ENCODE data around the gene PALS1. TPM values are rescaled to one million over a fixed set of nuclear protein-coding genes. Genes with fewer than 3 reads are reported as not detected.

PALS1 gene
- total and polyA plus RNA-seq, 2 donors (not counting 3 experiments of a cell fraction or from before 2014, with no cell fraction given), result 5.2 to 22.0 TPM

- no peak overlapping the region for H3K4me3 ChIP-seq (replicated peaks in 1 of 3; ENCODE audit: insufficient read depth in 1 of 3, low read depth in 1 of 3, low read length in 3 of 3)
- H3K9me1 ChIP-seq (replicated peaks; ENCODE audit: control insufficient read depth, extremely low read depth, insufficient read depth, low read length), result no peaks in the 10 kb centered on the region
- no peak overlapping the region for H3K9ac ChIP-seq (replicated peaks; ENCODE audit: extremely low read depth, insufficient read depth, low read length)
- no peaks in the 10 kb centered on the region for H3K36me3 ChIP-seq (ENCODE audit: control insufficient read depth in 2 of 2, extremely low read depth in 1 of 2, insufficient read depth in 2 of 2, low read length in 2 of 2)
- no peaks in the 10 kb centered on the region for H3K27me3 ChIP-seq (ENCODE audit: control insufficient read depth in 2 of 2, insufficient read depth in 2 of 2, low read length in 2 of 2)
- ChIA-PET CTCF (no interaction called here), POLR2A (no interaction called here)
- H4K20me1 ChIP-seq (replicated peaks; ENCODE audit: control insufficient read depth, extremely low read depth, insufficient read depth, low read length), result no peaks in the 10 kb centered on the region
- TF ChIP-seq MAX (IDR thresholded peaks at IDR 0.05; ENCODE audit: insufficient read depth, insufficient read length) (no peak), MYC (IDR thresholded peaks at IDR 0.05; ENCODE audit: low read depth, low read length) (no peak), GATA2 (IDR thresholded peaks at IDR 0.05; ENCODE audit: insufficient read depth, insufficient read length, low read depth, low read length) (no peak), JUN (IDR thresholded peaks at IDR 0.05; ENCODE audit: borderline replicate concordance, insufficient read depth, insufficient read length, low read depth) (no peak), CTCF (IDR thresholded peaks at IDR 0.05; ENCODE audit: extremely low read depth in 1 of 2, insufficient read depth in 1 of 2, low read depth in 1 of 2, low read length in 2 of 2) (no peak), POLR2AphosphoS5 (IDR thresholded peaks at IDR 0.05; ENCODE audit: insufficient read depth, low read depth, low read length) (no peak), EZH2 (IDR thresholded peaks at IDR 0.05; ENCODE audit: borderline replicate concordance, low read depth, low read length, severe bottlenecking) (no peak), FOS (IDR thresholded peaks at IDR 0.05; ENCODE audit: borderline replicate concordance, insufficient read depth, low read length) (no peak), POLR2A (IDR thresholded peaks at IDR 0.05; ENCODE audit: low read depth, low read length) (no peak)
- no peaks in the 10 kb centered on the region for H3K4me1 ChIP-seq (ENCODE audit: control insufficient read depth, extremely low read depth, insufficient read depth, low read length)
- no peak overlapping the region for H3K27ac ChIP-seq (ENCODE audit: insufficient read depth, low read depth, low read length)
- no peak overlapping the region for H3K4me2 ChIP-seq (ENCODE audit: insufficient read depth, low read length)
- no peak for FAIRE-seq
- intact Hi-C loops (cut with micrococcal nuclease) (no loop called here), dilution Hi-C loops (cut with MboI; ENCODE audit: extremely low pct_ligation_motif_present, low sequenced_read_pairs) (no loop called here)
- H3K79me2 ChIP-seq (ENCODE audit: control insufficient read depth, insufficient read depth, low read length), result no peaks in the 10 kb centered on the region
- DNase-seq (ENCODE audit: low read depth, low spot score), result no peak
- no peaks in the 10 kb centered on the region for H3K9me3 ChIP-seq (replicated peaks; ENCODE audit: control insufficient read depth, insufficient read depth, low read length)
- H2AFZ ChIP-seq (ENCODE audit: low read depth, low read length), result no peak overlapping the region
- BruUV-seq (replicated peaks), result no TSS peak
Measured at GRCh38 chr14:67195279-67195678, 46.0 kb upstream of the PALS1 start.
